HG02943 (cell line): ENCODE measurements around the gene GPC5.
"Not testable (repeated sequence)": the region's sequence is repeated elsewhere in the genome, so short reads cannot be mapped to it uniquely, and the experiment has no call there.

Experiments used
- ATAC-seq: cut with Tn5 transposase; IDR thresholded peaks from one replicate; pipeline ENCODE4 v1.9.1; 2021; ENCODE audit warnings: mild to moderate bottlenecking, low read depth, moderate library complexity; ENCODE audit not compliant: unreplicated experiment

The GPC5 gene

GRCh38 chr13:91368676-91369440, 29.6 kb upstream of the GPC5 start:
- no peak for ATAC-seq

- ATAC-seq, result no peak
Observed at GRCh38 chr13:91369441-91369831, 29.0 kb upstream of the GPC5 start.

- no peak for ATAC-seq
Observed at GRCh38 chr13:91370501-91370900, 27.9 kb upstream of the GPC5 start.

- ATAC-seq, result no peak
Observed at GRCh38 chr13:91372911-91373310, 25.5 kb upstream of the GPC5 start.

DNA sequence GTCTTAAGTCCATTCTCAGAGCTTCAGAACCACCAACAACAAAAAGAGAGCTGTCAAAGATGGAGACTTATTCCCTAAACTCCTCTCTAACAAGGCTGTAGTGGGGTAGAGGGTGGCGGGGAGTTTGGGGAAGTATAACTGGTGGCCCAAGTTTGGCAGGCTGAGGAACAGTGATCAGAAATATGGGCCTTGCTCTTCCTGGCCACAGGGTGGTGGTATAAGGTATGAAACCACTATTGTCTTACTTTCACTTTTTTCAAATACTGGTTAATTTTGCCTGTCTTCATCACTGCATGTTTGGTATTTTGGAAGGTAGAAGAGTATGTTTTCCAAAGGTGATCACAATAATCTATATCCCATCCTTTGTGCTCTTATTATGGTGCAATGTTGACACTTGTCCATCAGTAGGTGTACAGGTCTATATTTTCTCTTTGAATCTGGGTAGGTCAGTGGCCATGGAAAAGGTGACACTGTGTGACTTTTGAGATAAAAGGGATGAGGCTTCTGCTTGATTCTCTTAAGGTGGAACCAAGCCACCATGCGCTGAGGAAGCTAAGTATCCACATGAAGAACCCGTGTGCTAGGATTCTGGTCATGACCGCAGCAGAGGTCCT, 23.2 kb upstream of the GPC5 start:
- ATAC-seq, result peak; percentile 97

GRCh38 chr13:91381371-91381770, 17.1 kb upstream of the GPC5 start:
- ATAC-seq, result no peak

DNA sequence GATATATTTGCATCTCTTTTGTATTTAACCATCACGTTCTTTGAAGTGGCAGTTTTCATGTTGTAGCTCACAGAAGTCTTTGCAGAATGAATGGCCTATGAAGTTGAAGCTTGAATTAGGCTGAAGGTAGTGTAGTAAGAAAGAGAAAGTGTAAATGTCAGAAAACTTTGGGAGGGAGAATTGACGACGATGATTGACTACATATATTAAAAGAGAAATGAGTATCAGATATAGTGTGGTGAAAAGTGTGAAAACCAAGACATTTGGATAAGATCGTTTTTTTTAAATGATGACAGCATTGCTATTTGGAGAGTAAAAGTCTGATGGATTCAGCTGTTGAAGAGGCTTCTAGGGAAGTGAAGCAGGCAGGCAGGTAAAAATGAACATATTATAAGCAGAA, 14.6 kb upstream of the GPC5 start:
- ATAC-seq, result no peak

DNA sequence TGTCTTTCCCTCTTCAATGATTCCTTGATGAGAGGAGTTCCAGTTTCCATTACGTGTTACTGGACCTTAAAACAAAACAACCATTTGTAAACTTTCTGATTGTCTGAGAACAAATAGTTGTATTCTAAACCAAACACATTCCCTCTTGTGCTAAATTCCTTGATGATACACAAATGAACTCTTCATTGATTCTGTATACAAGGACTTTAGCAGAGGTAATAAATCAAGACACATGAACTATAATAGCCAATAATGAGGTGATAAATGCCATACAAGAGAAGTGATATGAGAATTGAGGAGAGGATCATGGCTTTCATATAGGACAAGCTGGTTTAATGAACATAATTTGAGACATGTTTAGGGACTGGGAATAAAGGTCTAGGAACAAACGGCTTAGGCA, 13.5 kb upstream of the GPC5 start:
- no peak for ATAC-seq

- no peak for ATAC-seq
Observed at GRCh38 chr13:91389186-91389585, 9.2 kb upstream of the GPC5 start.

- no peak for ATAC-seq
Observed at GRCh38 chr13:91397595-91397994, 826 bp upstream of the GPC5 start.

GRCh38 chr13:91399189-91400062, 1.0 kb downstream of the GPC5 start:
- peak; percentile 39 for ATAC-seq

GRCh38 chr13:91400063-91400399, 1.6 kb downstream of the GPC5 start:
- no peak for ATAC-seq

DNA sequence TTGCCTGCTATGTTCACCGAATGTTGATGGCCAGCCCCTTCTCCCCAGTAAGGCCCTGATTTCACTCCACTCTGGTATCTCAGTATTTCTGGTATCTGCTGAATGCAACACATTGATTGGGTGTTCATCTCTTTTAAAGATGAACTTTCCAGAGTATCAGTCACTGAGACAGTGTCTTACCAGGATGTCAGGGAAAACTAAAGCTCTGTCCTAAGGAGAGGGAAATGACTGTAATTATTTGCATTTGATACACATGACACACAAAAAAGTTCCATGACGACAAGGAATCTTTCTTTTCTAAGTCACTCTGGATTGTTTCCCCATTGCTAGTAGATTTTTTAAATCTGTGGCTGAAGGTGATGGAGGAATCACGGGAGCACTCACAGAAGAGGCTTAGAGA, 2.2 kb downstream of the GPC5 start:
- ATAC-seq, result no peak

DNA sequence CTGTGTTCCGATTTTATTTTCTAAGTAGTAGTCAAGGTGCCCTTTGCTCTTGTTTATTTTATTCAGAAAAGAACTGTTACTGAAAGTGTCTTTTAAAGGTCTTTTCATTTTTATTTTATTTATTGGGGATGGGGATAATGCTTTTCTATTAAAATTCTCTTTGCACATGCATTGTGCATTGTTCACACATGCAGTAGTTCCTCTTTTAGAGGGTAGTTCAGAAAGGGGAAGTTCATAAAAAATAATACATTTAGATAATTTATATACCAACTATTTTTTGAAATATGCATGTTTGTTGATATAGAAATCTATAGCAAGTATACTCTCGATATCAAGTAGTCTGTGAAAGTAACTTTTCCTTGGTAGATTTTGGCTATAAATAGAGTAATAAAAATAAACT, 3.5 kb downstream of the GPC5 start:
- ATAC-seq, result no peak

GRCh38 chr13:91405240-91405639, 6.8 kb downstream of the GPC5 start:
- peak; percentile 59 for ATAC-seq

DNA sequence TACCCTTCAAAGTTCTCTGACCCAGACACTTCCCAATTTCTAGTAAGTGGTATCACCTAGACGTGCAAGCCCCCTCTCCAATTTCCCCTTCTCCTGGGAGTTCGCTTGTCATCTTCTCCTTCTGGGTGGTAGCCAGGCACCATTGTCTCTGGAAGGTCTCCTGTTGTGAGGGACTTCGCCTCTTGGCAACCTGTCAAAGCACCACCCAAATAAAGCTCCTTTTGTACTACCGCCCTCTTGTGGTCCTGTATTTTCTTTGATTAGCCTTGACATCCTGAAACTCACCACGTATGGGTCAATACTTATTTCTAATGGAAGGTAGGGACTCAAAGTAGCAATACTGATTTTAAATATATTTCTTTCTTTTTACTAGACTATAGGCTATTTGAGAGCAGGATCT, 8.2 kb downstream of the GPC5 start:
- peak; percentile 58 for ATAC-seq

DNA sequence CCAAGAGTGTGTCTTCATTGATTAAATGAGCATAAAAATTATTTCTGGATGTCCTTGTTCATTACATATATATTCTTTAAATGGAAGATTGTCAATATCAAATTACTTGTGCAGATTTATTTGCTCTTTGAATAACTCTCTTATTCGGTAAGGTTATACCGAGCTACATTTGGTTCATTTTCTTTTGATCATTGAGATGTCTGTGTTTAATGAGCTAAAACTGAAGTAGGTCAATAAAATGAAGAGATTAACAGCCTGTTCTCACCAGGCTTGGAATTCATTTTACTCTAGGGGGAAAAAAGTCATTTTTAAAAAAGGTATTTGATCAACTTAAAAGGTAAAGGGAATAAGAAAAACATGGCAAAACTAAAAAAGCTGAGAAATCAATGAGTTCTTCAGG, 10.6 kb downstream of the GPC5 start:
- ATAC-seq, result no peak

- ATAC-seq, result not testable (repeated sequence)
Observed at GRCh38 chr13:91416579-91416978, 18.2 kb downstream of the GPC5 start.

GRCh38 chr13:91417660-91418325, 19.4 kb downstream of the GPC5 start:
- no peak for ATAC-seq

DNA sequence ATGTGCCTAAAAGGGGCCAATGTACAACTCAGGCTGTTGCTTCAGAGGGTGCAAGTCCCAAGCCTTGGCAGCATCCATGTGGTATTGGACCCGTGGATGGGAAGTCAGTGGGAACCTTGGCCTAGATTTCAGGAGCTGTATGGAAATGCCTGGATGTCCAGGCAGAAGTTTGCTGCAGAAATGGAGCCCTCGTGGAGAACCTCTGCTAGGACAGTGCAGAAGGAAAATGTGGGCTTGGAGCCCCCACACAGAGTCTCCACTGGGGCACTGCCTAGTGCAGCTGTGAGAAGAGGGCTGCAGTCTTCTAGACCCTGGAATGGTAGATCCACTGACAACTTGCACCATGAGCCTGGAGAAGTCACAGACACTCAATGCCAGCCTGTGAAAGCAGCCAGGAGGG, 28.5 kb downstream of the GPC5 start:
- ATAC-seq, result no peak

GRCh38 chr13:91438674-91439073, 40.3 kb downstream of the GPC5 start:
- not testable (repeated sequence) for ATAC-seq
